HCT116 (cell line): ENCODE data around the gene ZNF331. TPM values are rescaled to one million over a fixed set of nuclear protein-coding genes. Genes with fewer than 3 reads are reported as not detected.

ENCODE experiments used
- ATAC-seq: fragments of 200-7000 bp; cut with Tn5 transposase; 2 replicates; pipeline ENCODE4 v1.9.1; 2020; ENCODE audit warnings: mild to moderate bottlenecking, moderate library complexity
- Bru-seq: library from RNA; stranded (reverse); fragments of 400-500 nt; gene quantifications from one replicate; lab custom pipeline; 2021; lab: Mats Ljungman, UMichigan
- BruChase-seq, 2 experiments: library from RNA; stranded (reverse); fragments of 400-500 nt; gene quantifications; one replicate each; lab custom pipeline; 2021; lab: Mats Ljungman, UMichigan
- BruUV-seq: library from RNA; stranded (reverse); fragments of 400-500 nt; replicated peaks from 2 replicates; lab custom pipeline; 2021; lab: Mats Ljungman, UMichigan
- CTCF ChIA-PET: fragments of 300-600 bp; sonication (Branson Sonifier 250); formaldehyde crosslinking; loops from one replicate; lab custom pipeline; 2021; ENCODE audit warnings: antibody characterized with exemption; lab: Charles Lee
- POLR2A ChIA-PET: fragments of 300-600, 350-600 bp; sonication (Branson Sonifier 250); formaldehyde crosslinking; loops from one replicate; lab custom pipeline; 2021; ENCODE audit warnings: antibody characterized with exemption; lab: Charles Lee
- RAD21 ChIA-PET, 2 experiments: fragments of 300-600 bp; sonication (Branson Sonifier 250); formaldehyde crosslinking; loops; one replicate each; lab custom pipeline; 2023; ENCODE audit warnings: low total read pairs in 2 of 2; ENCODE audit not compliant: uncharacterized antibody in 2 of 2, unreplicated experiment in 2 of 2, low non-redundant PET in 1 of 2; lab: Charles Lee
- DNase-seq: peaks from one replicate; pipeline ENCODE4 v3.0.0-alpha.2; 2010; ENCODE audit warnings: low read depth, low spot score
- H2AFZ ChIP-seq: fragments of 200-600 bp; shearing (Covaris generic), sonication (generic); 2 replicates; pipeline ENCODE4 v1.6.1; 2017; ENCODE audit warnings: low read depth, mixed run types, mixed read lengths, antibody characterized with exemption, low read length; ENCODE audit not compliant: poor library complexity, severe bottlenecking
- H3K27ac ChIP-seq: 2 replicates; pipeline ENCODE4 v1.5.1; 2012; ENCODE audit warnings: low read depth, low read length
- H3K27me3 ChIP-seq: fragments of 200-600 bp; sonication (generic); 2 replicates; pipeline ENCODE4 v1.6.1; 2016; ENCODE audit warnings: mixed run types, low read length, mixed read lengths; ENCODE audit not compliant: insufficient read depth
- H3K36me3 ChIP-seq, 2 experiments: fragments of 200-500 bp in 1 of 2; fragments of 200-600 bp in 1 of 2; sonication (Bioruptor generic) in 1 of 2; sonication (generic) in 1 of 2; 2 replicates each; pipeline versions ENCODE4 v1.5.1 to v1.6.1; 2014 to 2016; ENCODE audit warnings: low read length in 2 of 2, inconsistent platforms in 1 of 2, mixed read lengths in 1 of 2, mixed run types in 1 of 2; ENCODE audit not compliant: insufficient read depth in 2 of 2, control insufficient read depth in 1 of 2
- H3K4me1 ChIP-seq, 2 experiments: fragments of 200-600 bp in 1 of 2; sonication (generic) in 1 of 2; 2 replicates each; pipeline versions ENCODE4 v1.5.1 to v1.6.1; 2012 to 2017; ENCODE audit warnings: low read length in 2 of 2, inconsistent platforms in 1 of 2, mild to moderate bottlenecking in 1 of 2, mixed read lengths in 1 of 2, mixed run types in 1 of 2, moderate library complexity in 1 of 2; ENCODE audit not compliant: insufficient read depth in 2 of 2, control insufficient read depth in 1 of 2
- H3K4me2 ChIP-seq: fragments of 200-600 bp; sonication (generic); 2 replicates; pipeline ENCODE4 v1.6.1; 2017; ENCODE audit warnings: mixed run types, low read length, mixed read lengths
- H3K4me3 ChIP-seq, 2 experiments: fragments of 200-600 bp in 1 of 2; sonication (generic) in 1 of 2; replicated peaks in 1 of 2; 2 replicates each; pipeline ENCODE4 v1.5.1; 2011 to 2016; ENCODE audit warnings: low read length in 2 of 2, control low read depth in 1 of 2, low read depth in 1 of 2, mild to moderate bottlenecking in 1 of 2, mixed read lengths in 1 of 2, mixed run types in 1 of 2
- H3K79me2 ChIP-seq: fragments of 200-600 bp; sonication (generic); 2 replicates; pipeline ENCODE4 v1.6.1; 2017; ENCODE audit warnings: mild to moderate bottlenecking, mixed run types, low read length, moderate library complexity, mixed read lengths; ENCODE audit not compliant: insufficient read depth
- H3K9ac ChIP-seq: fragments of 200-600 bp; sonication (generic); 2 replicates; pipeline ENCODE4 v1.6.1; 2016; ENCODE audit warnings: low read length, mixed read lengths
- H3K9me2 ChIP-seq: fragments of 200-600 bp; sonication (generic), shearing (Covaris generic); 2 replicates; pipeline ENCODE4 v1.6.1; 2017; ENCODE audit warnings: mixed run types, mild to moderate bottlenecking, moderate library complexity; ENCODE audit not compliant: insufficient read depth
- H3K9me3 ChIP-seq, 2 experiments: fragments of 200-500 bp in 1 of 2; fragments of 200-600 bp in 1 of 2; sonication (Bioruptor generic) in 1 of 2; sonication (generic) in 1 of 2; 2 replicates each; pipeline ENCODE4 v1.6.1; 2014 to 2017; ENCODE audit warnings: low read length in 2 of 2, mixed read lengths in 2 of 2, inconsistent platforms in 1 of 2, low read depth in 1 of 2, mild to moderate bottlenecking in 1 of 2, mixed run types in 1 of 2, moderate library complexity in 1 of 2; ENCODE audit not compliant: control insufficient read depth in 1 of 2, insufficient read depth in 1 of 2
- H4K20me1 ChIP-seq: fragments of 200-600 bp; sonication (generic), shearing (Covaris generic); 2 replicates; pipeline ENCODE4 v1.6.1; 2017; ENCODE audit warnings: mixed run types, mild to moderate bottlenecking, moderate library complexity; ENCODE audit not compliant: insufficient read depth
- CBX3 ChIP-seq: IDR thresholded peaks from 2 replicates; pipeline ENCODE4 v1.6.1; 2012; ENCODE audit warnings: low read depth
- CEBPB ChIP-seq: IDR thresholded peaks from 2 replicates; pipeline ENCODE4 v1.6.1; 2012; ENCODE audit warnings: low read depth
- EGR1 ChIP-seq: IDR thresholded peaks from 2 replicates; pipeline ENCODE4 v1.6.1; 2012; ENCODE audit warnings: low read depth
- EZH2 ChIP-seq: fragments of 200-600 bp; sonication (generic); IDR thresholded peaks from 2 replicates; pipeline ENCODE4 v1.6.1; 2017; ENCODE audit warnings: antibody characterized with exemption, mixed run types
- EZH2phosphoT487 ChIP-seq: fragments of 200-600 bp; IDR thresholded peaks from 2 replicates; pipeline ENCODE4 v1.6.1; 2018; ENCODE audit warnings: antibody characterized with exemption, borderline replicate concordance
- FOSL1 ChIP-seq: IDR thresholded peaks from 2 replicates; pipeline ENCODE4 v1.6.1; 2012; ENCODE audit warnings: low read depth
- JUND ChIP-seq: IDR thresholded peaks from 2 replicates; pipeline ENCODE4 v1.6.1; 2012
- POLR2AphosphoS5 ChIP-seq: IDR thresholded peaks from 2 replicates; pipeline ENCODE4 v1.6.1; 2011; ENCODE audit warnings: mild to moderate bottlenecking, low read depth, low read length, moderate library complexity
- RAD21 ChIP-seq: IDR thresholded peaks from 2 replicates; pipeline ENCODE4 v1.6.1; 2012; ENCODE audit warnings: low read depth, mild to moderate bottlenecking
- SIN3A ChIP-seq: IDR thresholded peaks from 2 replicates; pipeline ENCODE4 v1.6.1; 2012; ENCODE audit warnings: low read depth
- SP1 ChIP-seq: IDR thresholded peaks from 2 replicates; pipeline ENCODE4 v1.6.1; 2012; ENCODE audit warnings: low read depth
- SRF ChIP-seq: IDR thresholded peaks from 2 replicates; pipeline ENCODE4 v1.6.1; 2012; ENCODE audit warnings: low read depth
- TCF7L2 ChIP-seq: IDR thresholded peaks from 2 replicates; pipeline ENCODE4 v1.7.0; 2011; ENCODE audit warnings: borderline replicate concordance, inconsistent platforms; ENCODE audit not compliant: insufficient read depth, insufficient read length; ENCODE audit errors: extremely low read depth
- YY1 ChIP-seq: IDR thresholded peaks from 2 replicates; pipeline ENCODE4 v1.6.1; 2011; ENCODE audit warnings: low read length, low read depth, moderate library complexity, mild to moderate bottlenecking; ENCODE audit not compliant: insufficient replicate concordance; ENCODE audit errors: extremely low read depth
- ZBTB33 ChIP-seq: IDR thresholded peaks from 2 replicates; pipeline ENCODE4 v1.6.1; 2011; ENCODE audit warnings: mild to moderate bottlenecking, low read length, moderate library complexity; ENCODE audit not compliant: insufficient replicate concordance; ENCODE audit errors: extremely low read depth
- ZFX ChIP-seq: fragments of 450-650 bp; IDR thresholded peaks from 2 replicates; pipeline ENCODE4 v1.6.1; 2017
- ZNF274 ChIP-seq: fragments of 200-500 bp; sonication (Bioruptor generic); IDR thresholded peaks from 2 replicates; pipeline ENCODE4 v1.6.1; 2014; ENCODE audit warnings: mild to moderate bottlenecking, low read depth, low read length, inconsistent platforms
- intact Hi-C: fragments of 100-400 bp; cut with micrococcal nuclease; formaldehyde crosslinking; loops from 2 replicates; pipeline ENCODE4 v1.10.0; 2022
- long read RNA-seq: library from polyadenylated mRNA; unstranded; transcript quantifications from one replicate; pipeline ENCODE4 v2.0.0, GENCODE V29; 2021; ENCODE audit not compliant: unreplicated experiment
- polyA plus RNA-seq: library from polyadenylated mRNA; unstranded; fragments of >200 nt; gene quantifications from 2 replicates; pipeline ENCODE4 v1.2.1, GENCODE V29; 2012; ENCODE audit warnings: missing spikeins
- total RNA-seq: library from RNA; stranded (reverse); gene quantifications from one replicate; pipeline ENCODE4 v1.2.1, GENCODE V29; 2021; ENCODE audit not compliant: unreplicated experiment
- TF ChIP-seq, protein P1 (sequence below): IDR thresholded peaks from 2 replicates; pipeline ENCODE4 v1.6.1; 2012
- TF ChIP-seq, protein P2 (sequence below), 3 experiments: fragments of 200-600 bp in 1 of 3; sonication (generic) in 1 of 3; IDR thresholded peaks in 2 of 3; conservative IDR thresholded peaks in 1 of 3; 2 replicates each; pipeline ENCODE4 v1.5.1; 2012 to 2017; ENCODE audit warnings: low read depth in 2 of 3, low read length in 2 of 3, antibody characterized with exemption in 1 of 3, borderline replicate concordance in 1 of 3, control low read depth in 1 of 3, mild to moderate bottlenecking in 1 of 3, mixed read lengths in 1 of 3, mixed run types in 1 of 3, moderate library complexity in 1 of 3; ENCODE audit not compliant: insufficient read depth in 1 of 3

The ZNF331 gene
- total RNA-seq (0.59 TPM), Bru-seq, nascent RNA (percentile 5 among the genes with signal in this experiment), BruChase-seq, experiment 1, labeled RNA remaining after a 6-hour chase (percentile 10 among the genes with signal in this experiment), BruChase-seq, experiment 2, labeled RNA remaining after a 2-hour chase (percentile 3 among the genes with signal in this experiment)
- not detected in 2 replicates for polyA plus RNA-seq
- long read RNA-seq = 0 reads

DNA sequence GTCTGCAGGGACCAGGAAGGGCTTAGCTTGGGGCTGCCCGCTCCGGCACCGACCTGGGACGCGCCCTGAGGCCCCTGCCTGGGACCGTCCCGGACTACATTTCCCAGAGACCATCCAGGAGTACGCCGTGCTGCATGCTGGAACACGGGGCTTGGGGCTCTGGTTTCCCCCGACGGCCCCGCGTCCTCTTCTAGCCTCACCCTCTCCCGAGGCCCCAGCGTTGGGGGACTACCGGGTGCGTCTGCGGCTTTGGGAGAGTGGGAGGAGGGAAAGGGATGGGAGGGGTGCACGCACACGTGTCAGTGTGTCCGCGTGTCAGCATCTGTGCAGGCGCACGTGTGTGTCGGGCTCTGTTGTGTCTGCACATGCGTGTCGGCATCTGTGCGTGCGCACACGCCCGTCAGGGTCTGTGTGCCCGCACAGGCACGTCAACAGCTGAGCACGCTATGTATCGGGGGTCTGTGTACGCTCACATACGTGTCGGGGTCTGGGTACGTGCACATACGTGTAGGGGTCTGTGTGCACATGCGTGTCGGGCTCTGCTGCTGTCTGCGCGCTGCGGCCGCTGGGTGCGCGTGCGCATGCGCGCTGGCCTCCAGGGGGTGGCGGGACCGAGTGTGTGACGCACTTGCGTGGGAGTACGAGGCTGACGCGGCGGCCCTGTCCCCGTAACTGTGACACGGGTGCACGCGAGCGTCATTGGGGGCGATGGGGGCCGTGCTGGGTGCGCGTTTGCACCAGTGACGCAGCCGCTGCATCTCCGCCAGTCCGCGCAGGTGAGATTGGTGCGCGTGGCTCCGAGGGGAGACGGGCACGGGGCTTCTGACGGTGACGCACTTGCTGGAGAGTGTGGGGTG lies at the start of gene ZNF331:
TSS of gene ZNF331 (plus strand) at position 625 of the 857 bp plus-strand sequence. CDS start 31,232 bp downstream, outside the sequence.
- DNase-seq (no peak), ATAC-seq (no peak)
- no peaks in the 10 kb centered on the region for H3K27me3 ChIP-seq
- no peak within 1 kb of the TSS for H3K4me3 ChIP-seq
- H3K4me1 ChIP-seq = no peaks in the 10 kb centered on the region
- H4K20me1 ChIP-seq = no peaks in the 10 kb centered on the region
- H2AFZ ChIP-seq = no peak within 1 kb of the TSS
- ChIA-PET RAD21 (no interaction called here), POLR2A (no interaction called here), CTCF (no interaction called here)
- intact Hi-C loops = no loop called here
- BruUV-seq = no TSS peak
- no peak within 1 kb of the TSS for H3K27ac ChIP-seq
- no peak within 1 kb of the TSS for H3K9ac ChIP-seq
- no peaks in the 10 kb centered on the region for H3K79me2 ChIP-seq
- peaks cover 0 to 5% of the 10 kb centered on the region in 2 experiments; a peak in 1 of 4 replicates for H3K9me3 ChIP-seq
- no peaks in the 10 kb centered on the region for H3K9me2 ChIP-seq
- no peaks in the 10 kb centered on the region for H3K36me3 ChIP-seq
- no peak within 1 kb of the TSS for H3K4me2 ChIP-seq
- TF ChIP-seq CEBPB (no peak), ZBTB33 (no peak), TCF7L2 (no peak), SIN3A (no peak), RAD21 (no peak), CBX3 (no peak), EGR1 (no peak), YY1 (no peak), JUND (no peak), SRF (no peak), SP1 (no peak), EZH2phosphoT487 (no peak), FOSL1 (no peak), ZFX (no peak), EZH2 (no peak), ZNF274 (no peak), POLR2AphosphoS5 (no peak)
- TF ChIP-seq, protein P1, sequence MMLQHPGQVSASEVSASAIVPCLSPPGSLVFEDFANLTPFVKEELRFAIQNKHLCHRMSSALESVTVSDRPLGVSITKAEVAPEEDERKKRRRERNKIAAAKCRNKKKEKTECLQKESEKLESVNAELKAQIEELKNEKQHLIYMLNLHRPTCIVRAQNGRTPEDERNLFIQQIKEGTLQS = no peak
- TF ChIP-seq, protein P2, sequence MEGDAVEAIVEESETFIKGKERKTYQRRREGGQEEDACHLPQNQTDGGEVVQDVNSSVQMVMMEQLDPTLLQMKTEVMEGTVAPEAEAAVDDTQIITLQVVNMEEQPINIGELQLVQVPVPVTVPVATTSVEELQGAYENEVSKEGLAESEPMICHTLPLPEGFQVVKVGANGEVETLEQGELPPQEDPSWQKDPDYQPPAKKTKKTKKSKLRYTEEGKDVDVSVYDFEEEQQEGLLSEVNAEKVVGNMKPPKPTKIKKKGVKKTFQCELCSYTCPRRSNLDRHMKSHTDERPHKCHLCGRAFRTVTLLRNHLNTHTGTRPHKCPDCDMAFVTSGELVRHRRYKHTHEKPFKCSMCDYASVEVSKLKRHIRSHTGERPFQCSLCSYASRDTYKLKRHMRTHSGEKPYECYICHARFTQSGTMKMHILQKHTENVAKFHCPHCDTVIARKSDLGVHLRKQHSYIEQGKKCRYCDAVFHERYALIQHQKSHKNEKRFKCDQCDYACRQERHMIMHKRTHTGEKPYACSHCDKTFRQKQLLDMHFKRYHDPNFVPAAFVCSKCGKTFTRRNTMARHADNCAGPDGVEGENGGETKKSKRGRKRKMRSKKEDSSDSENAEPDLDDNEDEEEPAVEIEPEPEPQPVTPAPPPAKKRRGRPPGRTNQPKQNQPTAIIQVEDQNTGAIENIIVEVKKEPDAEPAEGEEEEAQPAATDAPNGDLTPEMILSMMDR (IDR thresholded peaks at IDR 0.05 in 2 of 3, conservative IDR thresholded peaks at IDR 0.05 in 1 of 3; ENCODE audit: borderline replicate concordance in 1 of 3, insufficient read depth in 1 of 3, low read depth in 2 of 3, low read length in 2 of 3) = no peak
